ENCODE data around the gene LTBP2.

Gene LTBP2

DNA sequence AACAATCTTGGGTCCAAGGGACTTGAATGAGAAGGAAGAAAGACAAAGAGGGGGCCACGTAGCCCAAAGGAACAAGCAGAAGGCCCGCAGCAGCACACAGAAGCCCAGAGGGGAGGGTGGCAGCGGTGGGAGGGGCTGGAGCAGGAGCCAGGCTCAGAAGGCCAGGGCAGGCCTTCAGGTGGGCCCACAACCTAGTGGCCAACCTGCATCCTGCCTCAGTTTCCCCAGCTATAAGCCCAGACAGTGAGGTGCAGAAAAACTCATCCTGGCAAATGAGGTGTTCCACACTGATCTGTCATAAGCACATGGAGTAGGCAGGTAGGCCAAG, 34.1 kb downstream of the LTBP2 start:
- TF ChIP-seq, protein P1, sequence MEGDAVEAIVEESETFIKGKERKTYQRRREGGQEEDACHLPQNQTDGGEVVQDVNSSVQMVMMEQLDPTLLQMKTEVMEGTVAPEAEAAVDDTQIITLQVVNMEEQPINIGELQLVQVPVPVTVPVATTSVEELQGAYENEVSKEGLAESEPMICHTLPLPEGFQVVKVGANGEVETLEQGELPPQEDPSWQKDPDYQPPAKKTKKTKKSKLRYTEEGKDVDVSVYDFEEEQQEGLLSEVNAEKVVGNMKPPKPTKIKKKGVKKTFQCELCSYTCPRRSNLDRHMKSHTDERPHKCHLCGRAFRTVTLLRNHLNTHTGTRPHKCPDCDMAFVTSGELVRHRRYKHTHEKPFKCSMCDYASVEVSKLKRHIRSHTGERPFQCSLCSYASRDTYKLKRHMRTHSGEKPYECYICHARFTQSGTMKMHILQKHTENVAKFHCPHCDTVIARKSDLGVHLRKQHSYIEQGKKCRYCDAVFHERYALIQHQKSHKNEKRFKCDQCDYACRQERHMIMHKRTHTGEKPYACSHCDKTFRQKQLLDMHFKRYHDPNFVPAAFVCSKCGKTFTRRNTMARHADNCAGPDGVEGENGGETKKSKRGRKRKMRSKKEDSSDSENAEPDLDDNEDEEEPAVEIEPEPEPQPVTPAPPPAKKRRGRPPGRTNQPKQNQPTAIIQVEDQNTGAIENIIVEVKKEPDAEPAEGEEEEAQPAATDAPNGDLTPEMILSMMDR (IDR thresholded peaks at IDR 0.05; ENCODE audit: insufficient read depth, low read depth, low read length, missing control alignments), result no peak
- DNase-seq (ENCODE audit: low read depth), result no peak
- H3K4me3 ChIP-seq (ENCODE audit: low read depth, low read length), result no peak overlapping the region

DNA sequence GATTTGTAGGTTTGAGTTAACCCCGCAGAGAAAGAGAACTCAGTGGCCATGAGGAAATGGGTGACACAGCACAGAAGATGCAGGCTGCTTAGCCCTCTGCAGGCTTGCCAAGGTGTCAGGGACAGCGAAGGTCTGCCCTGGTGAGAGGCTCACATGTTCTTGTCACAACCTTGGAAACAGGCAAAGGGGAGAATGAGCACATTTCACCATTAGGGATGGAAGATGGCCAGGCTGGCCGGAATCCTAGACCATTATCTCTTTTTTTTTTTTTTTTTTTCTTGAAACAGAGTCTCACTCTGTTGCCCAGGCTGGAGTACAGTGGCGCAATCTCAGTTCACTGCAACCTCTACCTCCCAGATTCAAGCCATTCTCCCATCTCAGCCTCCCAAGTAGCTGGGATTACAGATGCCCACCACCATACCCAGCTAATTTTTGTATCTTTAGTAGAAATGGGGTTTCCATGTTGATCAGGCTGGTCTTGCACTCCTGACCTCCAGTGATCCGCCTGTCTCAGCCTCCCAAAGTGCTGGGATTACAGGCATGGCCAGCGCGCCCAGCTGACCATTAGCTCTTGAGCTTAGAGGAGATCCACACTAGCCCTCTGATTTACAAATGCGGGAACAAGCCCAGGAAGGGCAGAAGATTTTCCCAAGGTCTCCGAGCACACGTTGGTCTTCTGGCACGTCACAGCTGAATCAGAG, 34.6 kb downstream of the LTBP2 start:
- DNase-seq (ENCODE audit: low read depth), result no peak
- TF ChIP-seq, protein P1 (IDR thresholded peaks at IDR 0.05; ENCODE audit: insufficient read depth, low read depth, low read length, missing control alignments), result no peak
- no peak overlapping the region for H3K4me3 ChIP-seq (ENCODE audit: low read depth, low read length)

DNA sequence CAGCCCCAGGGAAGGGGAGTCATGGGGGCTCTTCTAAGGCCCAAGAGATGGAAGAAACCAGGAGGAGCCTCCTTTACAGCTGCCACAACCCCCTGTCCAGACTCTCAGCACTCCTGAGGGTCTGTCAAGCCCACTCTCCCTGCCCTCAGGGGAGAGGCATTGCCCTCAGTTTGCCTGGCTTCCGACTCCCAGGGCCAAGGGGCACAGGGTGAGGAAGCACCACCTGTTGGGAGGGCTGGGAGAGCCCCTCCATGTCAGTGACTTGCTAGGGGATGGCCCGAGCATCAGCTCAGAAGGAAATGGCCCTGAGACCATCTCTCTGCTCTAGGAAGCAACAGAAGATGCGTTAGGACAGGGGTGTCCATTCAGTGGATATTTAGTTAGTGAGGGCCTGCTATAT, 36.1 kb downstream of the LTBP2 start:
- no peak overlapping the region for H3K4me3 ChIP-seq (ENCODE audit: low read depth, low read length)
- TF ChIP-seq, protein P1 (IDR thresholded peaks at IDR 0.05; ENCODE audit: insufficient read depth, low read depth, low read length, missing control alignments), result no peak
- no peak for DNase-seq (ENCODE audit: low read depth)

DNA sequence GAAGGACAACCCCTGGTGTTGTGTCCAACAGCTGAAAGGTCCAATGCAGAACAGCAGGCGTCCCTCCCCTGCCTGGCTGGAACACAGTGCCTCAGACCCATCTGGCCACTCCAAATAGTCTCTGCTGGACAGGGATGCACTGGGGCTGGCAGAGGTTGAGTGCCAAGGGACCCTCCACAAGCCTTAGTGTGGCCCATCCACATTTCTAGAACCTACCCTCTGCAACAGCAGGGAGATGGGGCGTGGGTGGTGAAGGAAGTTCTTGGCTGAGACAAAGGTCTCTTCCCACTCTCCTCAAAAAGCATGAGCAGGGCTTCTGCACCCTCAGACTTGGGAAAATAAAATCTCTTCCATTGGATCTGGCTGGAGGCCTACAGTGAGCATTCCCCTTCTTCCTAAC, 36.5 kb downstream of the LTBP2 start:
- no peak overlapping the region for H3K4me3 ChIP-seq (ENCODE audit: low read depth, low read length)
- TF ChIP-seq, protein P1 (IDR thresholded peaks at IDR 0.05; ENCODE audit: insufficient read depth, low read depth, low read length, missing control alignments), result no peak

DNA sequence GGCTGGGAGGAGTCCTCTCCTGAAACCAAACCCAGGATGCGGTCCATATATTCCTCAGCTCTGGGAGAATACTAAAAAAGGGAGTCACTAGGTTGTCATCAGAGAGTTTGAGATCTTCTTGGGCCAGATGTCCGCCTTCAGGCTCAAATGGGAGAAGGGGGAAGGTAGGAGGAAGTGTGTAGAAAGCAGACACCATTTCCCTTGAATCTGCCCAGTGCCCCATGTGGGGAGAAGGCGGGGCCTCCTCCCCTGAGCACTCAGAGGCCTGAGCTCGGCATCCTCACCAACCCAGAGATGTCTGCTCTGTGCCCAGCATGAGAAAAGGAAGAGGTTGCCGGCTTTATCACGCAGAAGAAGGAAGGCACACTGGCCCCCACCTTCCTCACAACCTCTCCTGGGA, 37.3 kb downstream of the LTBP2 start:
- DNase-seq (ENCODE audit: low read depth), result no peak
- TF ChIP-seq, protein P1 (IDR thresholded peaks at IDR 0.05; ENCODE audit: insufficient read depth, low read depth, low read length, missing control alignments), result no peak
- H3K4me3 ChIP-seq (ENCODE audit: low read depth, low read length), result no peak overlapping the region

More for the DNA sequence above, 36.5 kb downstream of the LTBP2 start:
- no peak for DNase-seq (ENCODE audit: low read depth)

DNA sequence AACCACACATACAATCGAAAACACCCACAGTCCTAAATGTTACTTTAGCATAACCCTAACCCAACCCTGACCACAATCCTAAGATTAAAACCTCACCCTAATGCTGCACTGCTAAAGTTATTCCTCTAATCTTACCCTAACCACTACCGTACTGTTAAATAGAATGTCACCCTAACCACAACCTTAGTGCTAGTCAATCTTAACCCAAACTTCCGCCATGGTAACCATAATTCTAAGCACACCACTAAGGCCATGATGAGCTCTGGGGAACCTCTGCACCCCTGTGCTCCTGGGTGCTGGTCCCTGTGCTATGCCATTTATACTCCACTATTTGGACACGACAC, 38.0 kb downstream of the LTBP2 start:
- TF ChIP-seq, protein P1 (IDR thresholded peaks at IDR 0.05; ENCODE audit: insufficient read depth, low read depth, low read length, missing control alignments), result no peak
- DNase-seq (ENCODE audit: low read depth), result no peak
- no peak overlapping the region for H3K4me3 ChIP-seq (ENCODE audit: low read depth, low read length)

DNA sequence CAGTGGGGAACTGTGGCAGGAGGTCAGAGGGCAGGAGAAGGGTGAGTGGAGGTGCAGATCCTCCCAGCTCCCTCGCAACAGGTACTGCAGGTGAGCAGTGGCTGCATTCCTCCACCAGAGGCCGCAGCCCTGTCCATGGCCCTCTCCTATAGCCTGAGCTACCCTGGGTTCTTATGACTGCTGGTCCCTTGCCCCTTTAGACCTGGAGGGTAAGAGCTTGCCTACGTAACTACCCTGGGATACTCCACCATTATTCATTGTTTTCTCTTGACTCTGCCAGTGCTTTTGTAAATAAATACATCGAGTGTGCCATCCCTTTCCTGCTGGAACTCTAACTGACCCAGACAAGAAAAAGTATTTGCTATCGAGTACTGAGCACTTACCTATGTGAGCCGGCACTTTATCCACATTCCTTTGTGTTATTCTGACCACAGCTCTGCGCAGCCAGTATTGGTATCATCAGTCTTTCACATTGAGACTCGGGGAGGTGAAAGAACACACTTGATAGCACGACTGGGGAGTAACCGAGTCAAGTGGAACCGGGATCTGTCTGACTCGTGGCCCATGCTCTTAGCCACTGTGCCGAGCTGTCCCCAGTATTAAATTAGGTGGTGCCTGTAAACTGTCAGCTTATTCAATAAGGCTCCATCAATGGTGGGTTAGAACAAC, 38.5 kb downstream of the LTBP2 start:
- no peak for DNase-seq (ENCODE audit: low read depth)
- TF ChIP-seq, protein P1 (IDR thresholded peaks at IDR 0.05; ENCODE audit: insufficient read depth, low read depth, low read length, missing control alignments), result no peak
- no peak overlapping the region for H3K4me3 ChIP-seq (ENCODE audit: low read depth, low read length)

Measured in GM12865 (cell line).